Spleen (tissue), 11 donors: ENCODE measurements around the gene COL6A3. TPM values are rescaled to one million over a fixed set of nuclear protein-coding genes. Genes with fewer than 3 reads are reported as not detected.

Source experiments
- DNase-seq: peaks from one replicate; pipeline ENCODE4 v3.0.0-alpha.2; 2020
- H3K27ac ChIP-seq, 8 donors: fragments of 200-600 bp; sonication (generic) in 7 of 8; 1 replicate in 4 of 8; 2 replicates in 4 of 8; pipeline versions ENCODE4 v1.5.0 to v1.8.0; 2016 to 2021; ENCODE audit warnings: inconsistent platforms in 4 of 8, mild to moderate bottlenecking in 4 of 8, moderate library complexity in 1 of 8
- H3K27me3 ChIP-seq, 7 donors: fragments of 200-600 bp; sonication (generic) in 6 of 7; replicated peaks in 1 of 7; 1 replicate in 4 of 7; 2 replicates in 3 of 7; pipeline versions ENCODE4 v1.5.0 to v1.8.0; 2016 to 2021; ENCODE audit warnings: inconsistent platforms in 3 of 7, mild to moderate bottlenecking in 1 of 7
- H3K36me3 ChIP-seq, 6 donors: fragments of 200-600 bp; sonication (generic) in 5 of 6; 1 replicate in 4 of 6; 2 replicates in 2 of 6; pipeline versions ENCODE4 v1.5.0 to v1.8.0; 2016 to 2021; ENCODE audit warnings: inconsistent platforms in 2 of 6
- H3K4me1 ChIP-seq, 6 donors: fragments of 200-600 bp; sonication (generic) in 5 of 6; 1 replicate in 3 of 6; 2 replicates in 3 of 6; pipeline versions ENCODE4 v1.5.0 to v1.8.0; 2016 to 2021; ENCODE audit warnings: inconsistent platforms in 3 of 6
- H3K4me3 ChIP-seq, 8 donors: fragments of 200-600 bp; sonication (generic) in 7 of 8; 1 replicate in 4 of 8; 2 replicates in 4 of 8; pipeline versions ENCODE4 v1.5.0 to v1.8.0; 2016 to 2021; ENCODE audit warnings: inconsistent platforms in 4 of 8, mild to moderate bottlenecking in 4 of 8, moderate library complexity in 2 of 8
- H3K9me3 ChIP-seq, 8 donors: fragments of 200-600 bp; sonication (generic) in 7 of 8; 1 replicate in 4 of 8; 2 replicates in 4 of 8; pipeline versions ENCODE4 v1.5.0 to v1.8.0; 2016 to 2021; ENCODE audit warnings: inconsistent platforms in 4 of 8
- CTCF ChIP-seq, 11 experiments: fragments of 200-600 bp in 7 of 11; fragments of 450-650 bp in 4 of 11; sonication (generic) in 4 of 11; IDR thresholded peaks in 8 of 11; conservative IDR thresholded peaks in 3 of 11; 1 replicate in 7 of 11; 2 replicates in 4 of 11; pipeline versions ENCODE4 v1.4.0 to v1.8.0; 2016 to 2021; ENCODE audit warnings: antibody characterized with exemption in 11 of 11, inconsistent platforms in 4 of 11, mild to moderate bottlenecking in 1 of 11
- POLR2A ChIP-seq, 3 donors: fragments of 450-650 bp; IDR thresholded peaks; one replicate each; pipeline ENCODE4 v1.5.1; 2017; ENCODE audit warnings: antibody characterized with exemption in 3 of 3, mild to moderate bottlenecking in 1 of 3
- POLR2AphosphoS5 ChIP-seq, 3 donors: sonication (generic); formaldehyde crosslinking; IDR thresholded peaks; one replicate each; pipeline ENCODE4 v1.5.1; 2017; ENCODE audit warnings: antibody characterized with exemption in 3 of 3
- WGBS, 5 donors: extraction: QIAGEN DNeasy Blood & Tissue Kit in 3 of 5; methylation state at CpG; one replicate each; pipeline versions ENCODE4 v1.1.5 to v1.1.7; 2013 to 2018; 5-methylcytosine and 5-hydroxymethylcytosine counted together
- intact Hi-C: fragments of 100-400 bp; cut with DNase I; formaldehyde crosslinking; loops from one replicate; pipeline ENCODE4 v1.15.0; 2023; ENCODE audit warnings: low total_unique reads
- polyA plus RNA-seq, 3 donors: library from polyadenylated mRNA; stranded (reverse); fragments of 200-250 nt; gene quantifications; one replicate each; pipeline ENCODE4 v1.2.1, GENCODE V29; 2013
- total RNA-seq, 7 donors: library from RNA; depleted of rRNA in 3 of 7; stranded (reverse); fragments of >200 nt in 3 of 7; fragmentation: NEBNext Ultra II Directional in 4 of 7; extraction: Animal tissue kit (Norgen Biotek cat#: 25700) in 4 of 7; gene quantifications; one replicate each; pipeline versions ENCODE4 v1.1.0 to v1.2.1, GENCODE V29; 2016 to 2021
- donor health status: healthy with polysubstance abuse.
- donor health status: DM: no; HTN: no; CAD: no; lungs with moderate emphysema.
- donor health status: DM: no; HTN: no; CAD: no.
- donor health status: Bipolar disorder and iron deficiency.
- donor health status: healthy.
- donor health status: DM: no; HTN: no; CAD: no.
- donor health status: DM: yes; HTN: yes; CAD: no.

Gene COL6A3
- total and polyA plus RNA-seq, 10 donors, result 8.3 to 146 (median 65.4) TPM

DNA sequence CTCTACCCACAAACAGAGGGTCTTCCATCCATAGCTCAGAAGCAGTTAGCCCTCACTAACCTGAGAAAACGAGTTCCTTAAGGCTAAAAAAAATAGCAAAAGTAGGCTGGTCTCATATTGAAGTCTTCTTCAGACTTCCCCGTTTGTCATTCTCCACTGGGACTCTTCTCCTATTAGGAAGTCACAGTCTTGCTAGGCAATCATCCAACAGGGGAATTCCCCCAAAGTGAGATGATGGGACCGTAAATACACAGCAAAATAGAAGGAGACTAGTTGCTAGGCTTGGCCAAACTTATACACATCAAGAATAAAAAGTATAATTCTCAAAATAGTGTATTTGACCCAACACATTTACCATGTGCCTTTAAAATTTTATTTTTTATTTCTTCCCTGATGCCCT is 34.3 kb downstream of the COL6A3 start:
- Histone ChIP-seq H3K4me1 (no peaks in the 10 kb centered on the region), H3K27ac (no peak overlapping the region), H3K4me3 (no peak overlapping the region), H3K9me3 (no peaks in the 10 kb centered on the region), H3K27me3 (peaks cover 0 to 10% (median 0%) of the 10 kb centered on the region in 7 donors), H3K36me3 (peaks cover 0 to 6% (median 0%) of the 10 kb centered on the region in 6 donors)
- WGBS, 5 donors, result 56 to 70% (median 64%) methylated on average over 3 of the region's 3 CpGs
- no peak for TF ChIP-seq CTCF (IDR thresholded peaks at IDR 0.05 in 8 of 11, conservative IDR thresholded peaks at IDR 0.05 in 3 of 11)
- no peak for TF ChIP-seq POLR2A (IDR thresholded peaks at IDR 0.05)
- TF ChIP-seq POLR2AphosphoS5 (IDR thresholded peaks at IDR 0.05), result no peak
- intact Hi-C loops, result no loop called here
- no peak for DNase-seq

DNA sequence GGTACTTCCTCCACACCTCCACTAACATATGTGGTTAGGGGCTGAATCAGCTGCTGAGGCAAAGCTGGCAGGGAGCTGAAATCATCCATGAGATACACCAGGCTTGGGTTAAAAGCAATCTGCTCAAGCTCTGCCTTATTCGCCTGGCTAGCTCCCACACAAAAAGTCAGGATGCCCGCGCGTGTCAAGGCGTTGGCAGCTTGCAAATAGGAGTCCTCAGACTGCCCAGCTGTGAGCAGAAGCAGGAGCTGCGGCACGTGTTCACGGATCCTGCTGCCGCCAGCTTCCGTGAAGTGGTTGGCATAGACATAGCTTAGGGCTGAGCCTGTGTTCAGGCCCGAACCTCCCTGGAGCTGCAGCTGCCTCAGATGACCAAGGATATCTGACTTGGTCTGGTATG is 35.3 kb downstream of the COL6A3 start:
- no peak overlapping the region for H3K27ac ChIP-seq
- H3K36me3 ChIP-seq, result peaks cover 0 to 15% (median 0%) of the 10 kb centered on the region in 6 donors
- DNase-seq, result no peak
- TF ChIP-seq POLR2AphosphoS5 (IDR thresholded peaks at IDR 0.05) (no peak), POLR2A (IDR thresholded peaks at IDR 0.05) (no peak), CTCF (IDR thresholded peaks at IDR 0.05 in 8 of 11, conservative IDR thresholded peaks at IDR 0.05 in 3 of 11) (no peak)
- H3K4me3 ChIP-seq, result no peak overlapping the region
- H3K4me1 ChIP-seq, result no peaks in the 10 kb centered on the region
- 94 to 97% (median 95%) methylated on average over 10 to 11 of the region's 11 CpGs for WGBS, 5 donors
- no peaks in the 10 kb centered on the region for H3K9me3 ChIP-seq
- H3K27me3 ChIP-seq, result peaks cover 0 to 8% (median 0%) of the 10 kb centered on the region in 7 donors
- intact Hi-C loops, result no loop called here

- 87 to 94% (median 92%) methylated on average over 31 to 35 of the region's 35 CpGs for WGBS, 5 donors
- DNase-seq, result no peak
- Histone ChIP-seq H3K36me3 (peaks cover 0 to 29% (median 0%) of the 10 kb centered on the region in 6 donors), H3K27ac (no peak overlapping the region), H3K4me1 (no peaks in the 10 kb centered on the region), H3K9me3 (no peaks in the 10 kb centered on the region), H3K4me3 (no peak overlapping the region), H3K27me3 (peaks cover 0 to 19% (median 0%) of the 10 kb centered on the region in 7 donors)
- TF ChIP-seq POLR2AphosphoS5 (IDR thresholded peaks at IDR 0.05), result no peak
- no peak for TF ChIP-seq CTCF (IDR thresholded peaks at IDR 0.05 in 8 of 11, conservative IDR thresholded peaks at IDR 0.05 in 3 of 11)
- TF ChIP-seq POLR2A (IDR thresholded peaks at IDR 0.05), result no peak
- intact Hi-C loops, result no loop called here
Observed at GRCh38 chr2:237374284-237375060, 39.5 kb downstream of the COL6A3 start.

DNA sequence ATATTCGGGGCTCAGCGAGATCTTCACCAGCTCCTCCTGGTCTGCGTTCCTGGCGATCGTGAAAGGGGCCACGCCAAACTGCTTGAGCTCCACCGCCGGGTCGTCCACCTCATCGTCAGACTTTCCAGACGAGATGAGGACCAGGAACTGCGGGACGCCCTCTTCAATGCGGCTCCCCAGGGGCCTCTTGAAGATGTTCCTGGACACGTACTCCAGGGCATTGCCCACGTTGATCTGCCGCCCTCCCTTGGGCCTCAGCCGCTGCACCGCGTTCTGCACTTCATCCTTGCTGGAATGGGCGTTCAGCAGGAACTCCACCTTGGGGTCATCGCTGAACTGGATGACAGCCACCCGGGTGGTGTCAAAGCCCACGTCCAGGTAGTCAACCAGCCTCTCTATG is 42.1 kb downstream of the COL6A3 start:
- WGBS, 5 donors, result 90 to 94% (median 92%) methylated on average over 20 to 24 of the region's 24 CpGs
- intact Hi-C loops, result no loop called here
- Histone ChIP-seq H3K27ac (no peak overlapping the region), H3K4me1 (no peaks in the 10 kb centered on the region), H3K36me3 (peaks cover 0 to 31% (median 0%) of the 10 kb centered on the region in 6 donors), H3K27me3 (peaks cover 0 to 19% (median 0%) of the 10 kb centered on the region in 7 donors), H3K9me3 (no peaks in the 10 kb centered on the region), H3K4me3 (no peak overlapping the region)
- no peak for TF ChIP-seq POLR2A (IDR thresholded peaks at IDR 0.05)
- no peak for TF ChIP-seq CTCF (IDR thresholded peaks at IDR 0.05 in 8 of 11, conservative IDR thresholded peaks at IDR 0.05 in 3 of 11)
- TF ChIP-seq POLR2AphosphoS5 (IDR thresholded peaks at IDR 0.05), result no peak
- no peak for DNase-seq
